ENCODE data around the gene NR0B2. TPM values are rescaled to one million over a fixed set of nuclear protein-coding genes. Genes with fewer than 3 reads are reported as not detected.

The NR0B2 gene
- total and polyA plus RNA-seq, 2 of the 13 experiments (the other 11 are each of a cell fraction or from before 2014, with no cell fraction given), result 72.5 to 133 TPM

GRCh38 chr1:26907071-26907917, 6.5 kb downstream of the NR0B2 start (continued):
- no peak; the same call in 1 of the 2 replicates for TF ChIP-seq POGZ (CRISPR knock-in tag; IDR thresholded peaks at IDR 0.05)
- no peak for TF ChIP-seq ELF1 (CRISPR knock-in tag; IDR thresholded peaks at IDR 0.05)

GRCh38 chr1:26900815-26901511, 12.8 kb downstream of the NR0B2 start:
- peak overlapping the region; percentile 89 for H3K27ac ChIP-seq (ENCODE audit: extremely low read length, insufficient read depth, low read length)
- H3K9me3 ChIP-seq (ENCODE audit: low read length), result no peaks in the 10 kb centered on the region
- H3K36me3 ChIP-seq (replicated peaks in 1 of 2; ENCODE audit: control insufficient read depth in 1 of 2, insufficient read depth in 2 of 2, low read length in 2 of 2), result peaks cover 6 to 12% of the 10 kb centered on the region in 2 experiments; a peak in 3 of 5 replicates
- no peaks in the 10 kb centered on the region for H4K20me1 ChIP-seq (ENCODE audit: insufficient read depth, low read length)
- H3K4me2 ChIP-seq (ENCODE audit: low read depth, low read length), result peak overlapping the region; percentile 85
- FAIRE-seq (no peak), DNase-seq (ENCODE audit: low spot score) (no peak), ATAC-seq (no peak)
- 65% methylated on average over 18 of the region's 18 CpGs for WGBS (ENCODE audit: low lambda C conversion rate)
- intact Hi-C loops (cut with micrococcal nuclease; ENCODE audit: unreplicated experiment) (loop anchor here (5.0 kb wide), 1 partner anchor 36 kb away; no protein-coding TSS in a partner anchor), in situ Hi-C loops (cut with HindIII; ENCODE audit: extremely low pct_ligation_motif_present, low pct_unique_long_range_greater_than_20kb) (no loop called here)
- peak overlapping the region; percentile 28 for H2AFZ ChIP-seq (ENCODE audit: low read length)
- H3K79me2 ChIP-seq (ENCODE audit: insufficient read depth, low read length), result peaks cover 38% of the 10 kb centered on the region
- POLR2A ChIA-PET, result interaction anchor here (0.7 to 6.8 kb wide), 24 partner anchors 10 to 236 kb away, joined by 3 to 152 read pairs (median 8); partner anchors contain the start of genes GPN2, KDF1, NR0B2 and NUDC
- CTCF ChIA-PET (ENCODE audit: low intra/inter-chr PET ratio, low total read pairs), result no interaction called here
- peak overlapping the region; percentile 76 to 94 (median 89) for H3K4me3 ChIP-seq (replicated peaks in 1 of 3; ENCODE audit: insufficient read depth in 1 of 3, low read depth in 2 of 3, low read length in 3 of 3)
- no peaks in the 10 kb centered on the region; a peak in 1 of 5 replicates for H3K27me3 ChIP-seq (ENCODE audit: control insufficient read depth in 1 of 2, insufficient read depth in 2 of 2, low read length in 2 of 2)
- peak overlapping the region; percentile 90 for H3K9ac ChIP-seq (ENCODE audit: insufficient read depth, low read depth, low read length)
- TSS peak; percentile 88 for BruUV-seq (replicated peaks)
- peaks cover 55% of the 10 kb centered on the region for H3K4me1 ChIP-seq (ENCODE audit: insufficient read depth, low read length)
- TF ChIP-seq ZNF3 (CRISPR knock-in tag; IDR thresholded peaks at IDR 0.05) (no peak), ZBTB3 (CRISPR knock-in tag; IDR thresholded peaks at IDR 0.05; ENCODE audit: borderline replicate concordance, low read depth) (0 out of 2 replicates have a peak, but pooled peaks have one; percentile 5), ZZZ3 (CRISPR knock-in tag; IDR thresholded peaks at IDR 0.05; ENCODE audit: borderline replicate concordance) (no peak), MBNL3 (CRISPR knock-in tag; conservative IDR thresholded peaks at IDR 0.05) (no peak), HDAC6 (IDR thresholded peaks at IDR 0.05; ENCODE audit: low read depth, low read length) (no peak), ZNF121 (CRISPR knock-in tag; IDR thresholded peaks at IDR 0.05) (peak; percentile 80), NFYC (CRISPR knock-in tag; IDR thresholded peaks at IDR 0.05) (no peak), SNAPC4 (CRISPR knock-in tag; IDR thresholded peaks at IDR 0.05) (no peak), PAXIP1 (CRISPR knock-in tag; conservative IDR thresholded peaks at IDR 0.05) (no peak)

Measured in HepG2 (cell line).